Measurements from ENCODE around the gene RSPH1.

RSPH1 gene

GRCh38 chr21:42452401-42453223, 43.4 kb downstream of the RSPH1 start:
- no peak for TF ChIP-seq TCF12 (IDR thresholded peaks at IDR 0.05; ENCODE audit: low read depth)
- TF ChIP-seq NFIC (IDR thresholded peaks at IDR 0.05) = no peak
- no peak for TF ChIP-seq REST (IDR thresholded peaks at IDR 0.05; ENCODE audit: low read depth)
- no peak for TF ChIP-seq EGR1 (IDR thresholded peaks at IDR 0.05)
- TF ChIP-seq EP300 (IDR thresholded peaks at IDR 0.05; ENCODE audit: borderline replicate concordance) = no peak
- TF ChIP-seq MAX (IDR thresholded peaks at IDR 0.05) = no peak
- no peak for TF ChIP-seq ZBTB7A (IDR thresholded peaks at IDR 0.05; ENCODE audit: low read depth)
- TF ChIP-seq CREB1 (IDR thresholded peaks at IDR 0.05; ENCODE audit: low read depth) = no peak
- no peak for TF ChIP-seq USF1 (IDR thresholded peaks at IDR 0.05)
- TF ChIP-seq RAD21 (IDR thresholded peaks at IDR 0.05; ENCODE audit: low read depth) = no peak
- no peak for TF ChIP-seq TAF1 (IDR thresholded peaks at IDR 0.05; ENCODE audit: low read depth)
- TF ChIP-seq FOXM1 (IDR thresholded peaks at IDR 0.05; ENCODE audit: borderline replicate concordance, low read depth) = no peak
- no peak for TF ChIP-seq YY1 (IDR thresholded peaks at IDR 0.05; ENCODE audit: low read depth)
- TF ChIP-seq CEBPB (IDR thresholded peaks at IDR 0.05) = no peak
- TF ChIP-seq TEAD4 (IDR thresholded peaks at IDR 0.05) = no peak

- TF ChIP-seq MAX (IDR thresholded peaks at IDR 0.05) (no peak), REST (IDR thresholded peaks at IDR 0.05; ENCODE audit: low read depth) (no peak), TEAD4 (IDR thresholded peaks at IDR 0.05) (no peak), YY1 (IDR thresholded peaks at IDR 0.05; ENCODE audit: low read depth) (no peak), FOXM1 (IDR thresholded peaks at IDR 0.05; ENCODE audit: borderline replicate concordance, low read depth) (no peak), RAD21 (IDR thresholded peaks at IDR 0.05; ENCODE audit: low read depth) (no peak), EGR1 (IDR thresholded peaks at IDR 0.05) (no peak), USF1 (IDR thresholded peaks at IDR 0.05) (no peak), TCF12 (IDR thresholded peaks at IDR 0.05; ENCODE audit: low read depth) (no peak), CEBPB (IDR thresholded peaks at IDR 0.05) (no peak), EP300 (IDR thresholded peaks at IDR 0.05; ENCODE audit: borderline replicate concordance) (no peak), CREB1 (IDR thresholded peaks at IDR 0.05; ENCODE audit: low read depth) (no peak), TAF1 (IDR thresholded peaks at IDR 0.05; ENCODE audit: low read depth) (no peak), NFIC (IDR thresholded peaks at IDR 0.05) (no peak), ZBTB7A (IDR thresholded peaks at IDR 0.05; ENCODE audit: low read depth) (no peak)
These were observed 44.1 kb downstream of the RSPH1 start for GRCh38 chr21:42451941-42452340.

- TF ChIP-seq YY1 (IDR thresholded peaks at IDR 0.05; ENCODE audit: low read depth) = no peak
- no peak for TF ChIP-seq EGR1 (IDR thresholded peaks at IDR 0.05)
- no peak for TF ChIP-seq TEAD4 (IDR thresholded peaks at IDR 0.05)
- no peak for TF ChIP-seq CREB1 (IDR thresholded peaks at IDR 0.05; ENCODE audit: low read depth)
- no peak for TF ChIP-seq ZBTB7A (IDR thresholded peaks at IDR 0.05; ENCODE audit: low read depth)
- TF ChIP-seq MAX (IDR thresholded peaks at IDR 0.05) = no peak
These were observed 47.3 kb downstream of the RSPH1 start for GRCh38 chr21:42448686-42449085.

GRCh38 chr21:42447732-42448131, 48.3 kb downstream of the RSPH1 start:
- TF ChIP-seq TCF12 (IDR thresholded peaks at IDR 0.05; ENCODE audit: low read depth) (no peak), FOXM1 (IDR thresholded peaks at IDR 0.05; ENCODE audit: borderline replicate concordance, low read depth) (no peak), RAD21 (IDR thresholded peaks at IDR 0.05; ENCODE audit: low read depth) (no peak), CEBPB (IDR thresholded peaks at IDR 0.05) (no peak), ZBTB7A (IDR thresholded peaks at IDR 0.05; ENCODE audit: low read depth) (no peak), EGR1 (IDR thresholded peaks at IDR 0.05) (no peak), NFIC (IDR thresholded peaks at IDR 0.05) (no peak), TAF1 (IDR thresholded peaks at IDR 0.05; ENCODE audit: low read depth) (no peak), CREB1 (IDR thresholded peaks at IDR 0.05; ENCODE audit: low read depth) (no peak), TEAD4 (IDR thresholded peaks at IDR 0.05) (no peak), YY1 (IDR thresholded peaks at IDR 0.05; ENCODE audit: low read depth) (no peak), USF1 (IDR thresholded peaks at IDR 0.05) (no peak), EP300 (IDR thresholded peaks at IDR 0.05; ENCODE audit: borderline replicate concordance) (no peak), MAX (IDR thresholded peaks at IDR 0.05) (no peak), REST (IDR thresholded peaks at IDR 0.05; ENCODE audit: low read depth) (no peak)
